ENCODE measurements around the gene TBCC.

Gene TBCC

DNA sequence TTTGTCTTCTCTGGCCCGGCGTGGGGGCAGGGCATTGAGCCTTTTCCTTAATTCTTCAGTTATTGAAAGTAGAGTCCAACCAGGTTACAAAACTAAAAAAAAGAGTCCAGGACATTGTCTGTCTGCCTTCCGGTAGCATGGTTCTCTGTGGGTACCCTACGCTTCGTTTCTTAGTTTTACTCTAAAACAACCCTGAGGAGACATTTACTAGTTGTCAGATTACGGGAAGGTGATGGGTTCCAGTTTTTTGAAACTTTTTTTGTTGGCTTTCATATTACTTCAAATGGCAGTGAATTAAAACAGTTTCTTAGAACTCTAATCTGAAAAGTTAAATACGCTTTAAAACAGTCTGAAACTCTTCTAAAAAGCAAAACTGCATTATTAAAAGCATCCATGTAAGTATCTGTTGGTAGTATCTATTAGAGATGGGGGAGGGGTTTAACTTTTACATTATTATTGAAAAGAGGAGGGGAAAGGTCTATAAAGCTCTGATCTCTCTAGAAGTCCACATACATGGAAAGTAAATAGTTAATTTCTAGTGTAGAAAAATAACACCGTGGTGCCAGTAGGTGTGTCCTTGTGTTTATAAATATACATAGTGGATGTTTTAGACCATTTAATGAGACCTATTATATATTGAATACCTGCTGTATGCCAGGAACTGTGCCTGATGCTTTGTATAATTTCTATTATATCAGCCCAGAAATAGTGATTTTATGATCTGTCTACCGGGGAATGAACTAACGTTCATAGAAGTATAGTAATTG, 38.2 kb upstream of the TBCC start:
- no peak for TF ChIP-seq POLR2A (IDR thresholded peaks at IDR 0.05; ENCODE audit: low read depth, low read length)
- TF ChIP-seq PAX5 (IDR thresholded peaks at IDR 0.05; ENCODE audit: insufficient read depth, low read length, severe bottlenecking), result no peak
- TF ChIP-seq SPI1 (IDR thresholded peaks at IDR 0.05; ENCODE audit: low read depth, low read length), result no peak
- no peak for TF ChIP-seq POLR2AphosphoS5 (IDR thresholded peaks at IDR 0.05; ENCODE audit: low read depth, low read length)
- TF ChIP-seq POU2F2 (IDR thresholded peaks at IDR 0.05; ENCODE audit: low read depth, low read length), result no peak
- TF ChIP-seq TAF1 (IDR thresholded peaks at IDR 0.05; ENCODE audit: low read depth, low read length), result no peak
- FAIRE-seq (no peak), DNase-seq (ENCODE audit: insufficient read length, low spot score) (no peak)

DNA sequence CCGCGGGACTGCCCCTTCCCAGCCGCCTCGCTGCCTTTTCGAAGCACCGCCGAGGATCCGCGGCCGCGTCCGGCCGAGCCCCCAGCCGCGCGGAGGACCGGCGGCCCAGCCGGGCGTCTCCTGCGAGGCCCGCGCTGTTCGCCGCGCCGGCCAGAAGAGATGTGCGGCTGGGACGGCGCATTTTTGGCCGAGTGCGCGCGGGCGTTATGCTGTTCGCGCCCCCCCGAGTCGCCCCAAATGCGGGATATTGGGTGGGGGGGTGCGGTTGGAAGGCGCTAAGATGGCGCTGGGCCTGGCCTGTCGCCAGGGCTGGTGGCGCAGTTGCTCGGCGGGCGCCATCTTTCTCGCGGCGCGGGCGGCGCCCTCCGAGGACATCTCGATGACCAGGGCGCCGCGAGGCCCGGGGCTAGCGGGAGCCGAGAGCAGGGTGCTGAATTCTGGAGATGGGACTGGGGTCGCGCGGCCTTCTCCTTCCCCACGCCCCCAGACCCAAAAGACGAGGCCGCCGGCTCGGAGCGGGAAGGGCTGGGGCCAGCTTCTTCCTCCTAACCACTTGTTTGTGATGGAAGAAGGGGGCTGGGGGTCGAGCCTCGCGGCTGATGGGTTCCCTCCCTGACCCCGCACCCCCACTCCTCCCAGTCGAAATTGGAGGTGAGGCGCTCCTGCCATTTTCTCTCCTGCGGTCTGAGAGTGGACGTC, 37.4 kb upstream of the TBCC start:
- TF ChIP-seq POLR2A (IDR thresholded peaks at IDR 0.05; ENCODE audit: low read depth, low read length) (peak; percentile 75), POU2F2 (IDR thresholded peaks at IDR 0.05; ENCODE audit: low read depth, low read length) (0 out of 2 replicates have a peak, but pooled peaks have one; percentile 26), POLR2AphosphoS5 (IDR thresholded peaks at IDR 0.05; ENCODE audit: low read depth, low read length) (peak; percentile 86), TAF1 (IDR thresholded peaks at IDR 0.05; ENCODE audit: low read depth, low read length) (peak; percentile 90), SPI1 (IDR thresholded peaks at IDR 0.05; ENCODE audit: low read depth, low read length) (no peak)
- peak; percentile 43 for DNase-seq (ENCODE audit: insufficient read length, low spot score)
- FAIRE-seq, result peak; percentile 81

DNA sequence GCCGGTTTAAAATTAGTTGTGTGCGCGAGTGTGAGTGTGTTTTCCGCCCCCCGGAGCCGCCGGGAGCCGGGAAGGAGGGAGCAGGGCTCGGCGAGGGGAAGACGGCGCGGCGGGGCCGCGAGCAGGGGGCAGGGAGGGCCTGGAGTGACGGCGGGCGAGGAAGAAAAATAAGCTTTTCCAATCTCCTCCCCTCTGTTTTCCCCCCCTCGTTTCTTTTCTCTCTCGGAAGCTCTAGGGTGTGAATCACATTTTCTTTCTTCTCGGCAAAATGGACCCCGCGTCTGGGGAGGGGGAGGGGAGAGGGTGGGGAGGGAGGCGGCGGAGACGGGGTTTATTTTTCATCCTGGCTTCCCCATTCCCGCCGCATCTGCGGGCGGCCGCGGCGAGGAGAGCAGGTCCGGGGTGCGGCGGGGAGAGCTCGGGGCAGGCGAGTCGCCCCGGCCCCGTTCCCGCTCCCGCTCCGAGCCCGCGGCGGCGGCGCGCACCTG, 36.8 kb upstream of the TBCC start:
- DNase-seq (ENCODE audit: insufficient read length, low spot score), result peak; percentile 36
- FAIRE-seq, result peak; percentile 13
- TF ChIP-seq SPI1 (IDR thresholded peaks at IDR 0.05; ENCODE audit: low read depth, low read length) (no peak), PAX5 (IDR thresholded peaks at IDR 0.05; ENCODE audit: insufficient read depth, low read length, severe bottlenecking) (no peak), POLR2A (IDR thresholded peaks at IDR 0.05; ENCODE audit: low read depth, low read length) (peak; percentile 53), POLR2AphosphoS5 (IDR thresholded peaks at IDR 0.05; ENCODE audit: low read depth, low read length) (peak; percentile 64; the same call in 1 of the 2 replicates), TAF1 (IDR thresholded peaks at IDR 0.05; ENCODE audit: low read depth, low read length) (peak; percentile 73; the same call in 1 of the 2 replicates), POU2F2 (IDR thresholded peaks at IDR 0.05; ENCODE audit: low read depth, low read length) (peak; percentile 38; the same call in 1 of the 2 replicates)

DNA sequence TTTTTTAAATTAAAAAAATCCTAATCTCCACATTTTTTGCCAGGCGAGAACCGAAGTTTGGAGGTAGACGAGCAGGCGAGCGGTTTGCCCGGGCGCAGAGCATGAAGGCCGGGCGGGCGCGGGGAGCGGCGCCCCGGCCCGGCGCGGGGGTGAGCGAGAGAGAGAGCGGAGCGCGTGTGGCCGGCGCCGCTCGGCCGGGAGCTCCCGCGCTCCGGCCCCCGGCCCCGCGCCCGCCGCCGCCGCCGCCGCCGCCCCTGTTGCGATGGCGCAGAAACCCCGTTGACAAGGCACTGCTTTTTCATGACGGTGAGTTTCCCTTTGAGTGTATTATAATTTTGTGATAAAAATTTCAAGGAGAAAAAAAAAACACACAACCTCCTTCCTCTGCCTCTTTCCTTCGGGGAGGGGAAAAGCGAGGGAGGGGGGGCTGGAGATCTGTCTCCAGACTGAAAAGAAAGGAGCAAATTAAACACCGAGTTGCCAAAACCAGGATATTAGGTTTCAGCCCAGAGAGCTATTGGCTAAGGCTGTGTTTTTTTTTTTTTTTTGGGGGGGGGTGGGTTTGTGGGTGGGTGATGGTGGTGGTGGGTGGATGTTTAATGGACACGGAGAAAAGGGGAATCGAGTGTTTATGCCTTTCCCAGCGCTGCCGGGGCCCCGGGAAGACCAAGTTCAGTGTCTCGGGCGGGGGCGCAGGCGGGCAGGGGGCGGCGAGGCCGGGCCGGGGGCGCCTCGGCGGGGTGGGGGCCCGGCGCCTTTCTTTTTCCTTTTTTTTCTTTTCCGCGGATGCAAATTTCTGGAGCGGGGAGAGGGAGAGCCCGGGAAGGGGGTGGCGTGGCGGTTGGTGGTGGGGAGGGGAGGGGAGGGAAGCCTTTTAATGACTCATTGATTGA, 36.1 kb upstream of the TBCC start, which contains the start of gene BICRAL:
Gene BICRAL (plus strand): TSS at position 257 of the 893 bp plus-strand sequence. CDS start 39,971 bp downstream, outside the sequence.
- FAIRE-seq (no peak), DNase-seq (ENCODE audit: insufficient read length, low spot score) (no peak)
- TF ChIP-seq POLR2AphosphoS5 (IDR thresholded peaks at IDR 0.05; ENCODE audit: low read depth, low read length) (no peak; the same call in 1 of the 2 replicates), POU2F2 (IDR thresholded peaks at IDR 0.05; ENCODE audit: low read depth, low read length) (no peak), PAX5 (IDR thresholded peaks at IDR 0.05; ENCODE audit: insufficient read depth, low read length, severe bottlenecking) (no peak), SPI1 (IDR thresholded peaks at IDR 0.05; ENCODE audit: low read depth, low read length) (no peak), POLR2A (IDR thresholded peaks at IDR 0.05; ENCODE audit: low read depth, low read length) (no peak), TAF1 (IDR thresholded peaks at IDR 0.05; ENCODE audit: low read depth, low read length) (no peak)

DNA sequence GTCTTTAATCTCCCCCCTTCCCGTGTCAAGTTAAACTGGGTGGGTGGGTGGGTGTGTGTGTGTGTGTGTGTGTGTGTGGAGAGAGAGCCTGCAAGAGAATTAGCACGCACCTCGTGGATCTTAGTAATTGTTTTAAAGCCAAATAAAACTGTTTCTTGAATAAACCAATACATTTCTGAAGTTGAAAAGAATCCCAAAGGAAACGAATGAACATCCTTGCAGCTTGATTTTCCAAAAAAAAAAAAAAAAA, 35.6 kb upstream of the TBCC start:
- DNase-seq (ENCODE audit: insufficient read length, low spot score) (no peak), FAIRE-seq (no peak)
- no peak for TF ChIP-seq POLR2A (IDR thresholded peaks at IDR 0.05; ENCODE audit: low read depth, low read length)
- TF ChIP-seq PAX5 (IDR thresholded peaks at IDR 0.05; ENCODE audit: insufficient read depth, low read length, severe bottlenecking), result no peak
- no peak for TF ChIP-seq POU2F2 (IDR thresholded peaks at IDR 0.05; ENCODE audit: low read depth, low read length)
- no peak for TF ChIP-seq SPI1 (IDR thresholded peaks at IDR 0.05; ENCODE audit: low read depth, low read length)
- no peak for TF ChIP-seq TAF1 (IDR thresholded peaks at IDR 0.05; ENCODE audit: low read depth, low read length)
- TF ChIP-seq POLR2AphosphoS5 (IDR thresholded peaks at IDR 0.05; ENCODE audit: low read depth, low read length), result no peak

DNA sequence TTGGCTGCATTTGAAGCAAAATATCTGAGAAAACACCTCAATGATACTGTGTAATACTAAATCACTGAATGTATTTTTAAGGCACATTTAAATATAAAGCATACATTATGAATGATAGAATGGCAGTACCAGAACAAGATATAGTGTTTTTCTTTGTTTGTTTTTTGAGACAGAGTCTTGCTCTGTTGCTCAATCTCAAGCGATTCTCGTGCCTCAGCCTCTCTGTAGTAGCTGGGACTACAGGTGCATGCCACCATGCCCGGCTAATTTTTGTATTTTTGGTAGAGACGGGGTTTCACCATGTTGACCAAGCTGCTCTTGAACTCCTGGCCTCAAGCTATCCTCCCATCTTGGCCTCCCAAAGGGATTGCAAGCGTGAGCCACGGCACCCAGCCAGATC, 33.6 kb upstream of the TBCC start:
- TF ChIP-seq TAF1 (IDR thresholded peaks at IDR 0.05; ENCODE audit: low read depth, low read length) (no peak), PAX5 (IDR thresholded peaks at IDR 0.05; ENCODE audit: insufficient read depth, low read length, severe bottlenecking) (no peak), POU2F2 (IDR thresholded peaks at IDR 0.05; ENCODE audit: low read depth, low read length) (no peak), SPI1 (IDR thresholded peaks at IDR 0.05; ENCODE audit: low read depth, low read length) (no peak), POLR2A (IDR thresholded peaks at IDR 0.05; ENCODE audit: low read depth, low read length) (no peak), POLR2AphosphoS5 (IDR thresholded peaks at IDR 0.05; ENCODE audit: low read depth, low read length) (no peak)
- FAIRE-seq, result peak; percentile 74

DNA sequence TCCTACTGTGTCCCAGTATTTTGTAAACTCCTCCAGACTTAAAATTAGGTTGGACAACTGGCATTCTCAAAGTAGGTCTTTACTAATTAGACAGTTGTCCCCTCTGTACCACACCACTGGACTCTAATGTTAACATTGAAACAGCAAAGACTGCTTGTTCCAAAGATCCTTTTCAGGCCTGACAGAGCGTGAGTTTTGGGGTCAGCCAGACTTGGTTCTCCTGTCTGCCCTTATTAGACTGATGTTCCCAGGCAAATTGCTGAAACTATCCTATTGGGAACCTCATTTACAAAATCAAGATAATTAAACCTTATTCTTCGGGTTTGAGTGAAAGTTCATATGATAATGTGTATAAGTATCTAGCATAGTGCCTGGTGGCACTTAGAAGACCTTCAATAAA, 32.2 kb upstream of the TBCC start:
- DNase-seq (ENCODE audit: insufficient read length, low spot score), result no peak
- FAIRE-seq, result peak; percentile 38
- TF ChIP-seq POLR2AphosphoS5 (IDR thresholded peaks at IDR 0.05; ENCODE audit: low read depth, low read length) (no peak), TAF1 (IDR thresholded peaks at IDR 0.05; ENCODE audit: low read depth, low read length) (no peak), POU2F2 (IDR thresholded peaks at IDR 0.05; ENCODE audit: low read depth, low read length) (no peak), POLR2A (IDR thresholded peaks at IDR 0.05; ENCODE audit: low read depth, low read length) (no peak), SPI1 (IDR thresholded peaks at IDR 0.05; ENCODE audit: low read depth, low read length) (no peak)

More for the DNA sequence above, 33.6 kb upstream of the TBCC start:
- no peak for DNase-seq (ENCODE audit: insufficient read length, low spot score)

DNA sequence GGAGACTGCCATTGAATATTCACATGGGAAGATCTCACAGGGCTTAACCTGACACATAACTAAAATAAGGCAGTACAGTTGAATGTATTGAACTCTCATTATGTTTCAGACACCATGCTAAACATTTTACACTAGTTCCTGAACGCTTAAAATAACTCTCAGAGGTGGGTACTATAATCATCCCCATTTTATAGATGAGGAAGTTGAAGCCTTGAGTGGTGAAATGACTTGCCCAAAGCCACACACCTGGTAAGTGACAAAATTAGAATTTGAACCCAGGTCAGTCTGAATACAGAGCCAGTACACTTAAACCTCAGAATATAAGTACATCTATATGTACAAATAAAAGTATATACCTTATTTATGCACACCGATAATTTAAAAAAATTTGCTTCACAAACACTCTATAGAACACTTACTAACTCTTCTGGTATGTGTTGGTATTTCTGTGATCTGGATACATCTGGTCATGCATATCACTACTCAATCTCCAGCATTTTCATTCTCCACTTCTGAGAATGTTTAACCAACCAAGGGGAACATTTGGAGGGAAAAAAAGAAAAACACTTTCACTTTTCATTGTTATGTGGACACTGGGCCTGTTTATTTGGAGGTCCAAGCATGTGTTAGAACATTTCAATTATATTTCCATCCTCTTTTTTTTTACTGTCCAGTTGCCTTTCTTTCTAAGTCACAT, 31.4 kb upstream of the TBCC start:
- no peak for DNase-seq (ENCODE audit: insufficient read length, low spot score)
- FAIRE-seq, result peak; percentile 67
- peak; percentile 52; the same call in 1 of the 2 replicates for TF ChIP-seq SPI1 (IDR thresholded peaks at IDR 0.05; ENCODE audit: low read depth, low read length)
- no peak for TF ChIP-seq POLR2A (IDR thresholded peaks at IDR 0.05; ENCODE audit: low read depth, low read length)
